HL-60/S4 treated with retinoic acid at 250 ng/mL for 4 days and 3 days (cell line): ENCODE data around the gene HOXB4.

Source experiments
- in situ Hi-C: fragments of 300-500 bp; cut with MboI; formaldehyde crosslinking; loops from 2 replicates; pipeline ENCODE4 v1.7.0; 2022; ENCODE audit warnings: low sequenced_read_pairs

HOXB4 gene

GRCh38 chr17:48561884-48562810 is 16.0 kb downstream of the HOXB4 start:
- in situ Hi-C loops = no loop called here

DNA sequence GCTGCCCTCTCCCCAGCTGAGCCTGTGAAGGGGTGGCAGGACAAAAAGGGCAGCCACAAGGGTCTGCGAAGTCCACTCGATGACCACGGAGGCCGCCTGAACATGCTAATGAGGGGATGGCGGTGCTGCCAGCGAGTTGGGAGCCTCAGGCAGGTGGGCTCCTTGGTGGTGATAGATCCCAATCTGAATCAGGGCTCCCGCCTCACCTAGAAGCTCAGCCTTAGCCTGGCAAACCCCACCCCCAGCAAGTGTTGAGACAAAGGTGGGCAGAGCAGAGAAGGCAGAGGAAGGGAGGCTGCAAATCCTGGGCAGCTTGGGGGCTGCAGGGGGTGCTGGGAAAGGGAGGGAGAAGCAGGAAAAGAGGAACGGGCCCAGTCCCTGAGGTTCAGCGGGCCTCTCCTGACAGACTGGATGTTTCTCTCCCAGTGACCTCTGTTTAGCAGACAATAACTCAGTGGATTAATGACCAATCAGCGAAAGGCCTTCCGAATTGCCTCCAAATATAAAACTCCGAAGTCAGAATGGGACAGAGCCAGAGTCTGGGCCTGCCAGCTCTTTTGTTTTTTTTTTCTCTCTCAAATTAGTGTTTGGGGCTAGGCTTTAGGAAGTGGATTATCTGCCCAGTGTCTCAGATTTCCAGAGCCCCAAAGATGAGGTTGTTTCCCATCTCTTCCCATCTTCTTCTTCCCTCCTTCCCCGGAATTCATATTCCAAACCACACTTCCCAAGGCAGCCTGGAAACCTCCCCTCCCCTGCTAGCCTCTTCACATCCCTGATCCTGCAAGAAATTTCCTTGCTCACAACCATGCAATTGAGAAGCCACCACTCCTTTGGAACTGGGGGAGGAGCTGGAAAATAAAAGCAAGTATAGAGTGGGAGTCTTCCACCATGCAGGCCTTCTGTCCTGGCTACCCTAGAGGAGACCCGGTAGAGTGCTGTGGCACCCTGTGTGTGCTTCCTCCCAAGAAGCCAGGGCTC is 18.0 kb downstream of the HOXB4 start:
- in situ Hi-C loops = no loop called here

GRCh38 chr17:48559122-48559839 is 18.9 kb downstream of the HOXB4 start:
- in situ Hi-C loops = no loop called here

DNA sequence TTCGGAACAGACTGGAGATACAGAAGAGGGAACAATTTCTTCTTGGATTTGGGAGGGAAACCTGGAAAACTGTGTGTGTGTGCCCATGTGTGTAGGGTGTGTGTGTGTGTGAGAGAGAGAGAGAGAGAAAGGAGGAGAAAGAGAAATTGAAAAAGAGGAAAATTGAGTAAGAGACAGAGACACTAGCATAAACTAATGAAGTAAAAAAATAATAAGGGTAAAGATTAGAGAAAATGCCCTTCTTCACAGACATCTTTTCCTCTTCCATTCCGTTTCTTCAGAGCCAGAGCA is 19.4 kb downstream of the HOXB4 start:
- in situ Hi-C loops = no loop called here

- in situ Hi-C loops = no loop called here
Observed at GRCh38 chr17:48558057-48558830, 19.9 kb downstream of the HOXB4 start.

DNA sequence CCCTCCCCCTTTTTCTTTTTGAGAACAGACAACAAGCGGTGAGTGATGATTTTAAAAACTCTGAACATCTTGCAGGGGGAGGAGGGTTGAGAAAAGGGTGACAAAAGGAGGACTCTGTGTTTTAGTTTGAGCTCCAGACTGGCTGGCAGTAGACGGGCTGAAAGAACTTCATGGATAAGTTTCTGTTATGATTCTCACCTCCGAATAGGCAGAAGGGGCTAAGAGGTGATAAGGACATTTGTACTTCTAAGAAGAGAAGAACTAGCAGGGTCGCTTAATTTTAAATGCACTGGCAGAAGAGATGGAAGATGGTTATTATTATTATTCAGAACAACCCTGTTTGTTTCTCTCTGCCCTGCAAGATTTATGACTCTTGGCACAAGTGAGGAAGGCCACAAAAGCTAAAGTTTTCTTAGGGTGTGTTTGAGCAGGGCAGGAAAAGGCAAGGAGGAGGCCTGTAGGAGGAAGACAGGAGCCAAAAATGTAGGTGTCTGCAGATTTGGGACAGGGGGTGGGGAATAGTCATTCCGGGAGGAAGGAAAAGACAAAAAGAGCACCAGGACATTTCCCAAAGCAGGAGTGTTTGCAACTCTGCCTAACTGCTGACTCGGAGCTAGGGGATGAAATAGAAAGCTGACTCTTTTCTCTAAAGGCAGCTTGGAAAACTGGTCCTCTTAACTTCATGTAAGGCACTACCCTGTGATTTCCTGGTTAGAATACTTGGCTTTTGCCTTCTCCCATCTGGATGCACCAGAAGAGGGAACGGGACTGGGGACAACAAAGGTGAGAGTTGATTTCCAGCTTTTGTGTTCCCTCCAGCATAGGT is 21.4 kb downstream of the HOXB4 start:
- in situ Hi-C loops = no loop called here

DNA sequence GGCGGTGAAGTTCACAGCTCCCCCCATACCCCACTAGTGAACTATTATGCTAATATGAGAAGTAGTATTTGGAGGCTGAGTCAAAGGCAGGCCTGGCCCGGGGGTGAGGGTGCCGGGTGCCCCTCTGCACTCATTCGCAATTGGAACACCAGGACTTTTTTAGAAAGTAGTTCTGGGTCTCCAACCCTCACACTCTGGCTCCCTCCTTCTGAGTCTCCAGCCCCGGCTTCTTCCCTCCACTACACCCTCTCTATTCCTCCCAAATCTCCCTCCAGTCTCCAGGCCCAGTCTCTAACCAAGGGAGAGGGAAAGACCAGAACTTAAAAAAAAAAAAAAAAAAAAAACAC is 21.9 kb downstream of the HOXB4 start:
- in situ Hi-C loops = no loop called here

GRCh38 chr17:48555258-48556228 is 22.6 kb downstream of the HOXB4 start:
- in situ Hi-C loops = no loop called here

GRCh38 chr17:48554412-48555257 is 23.5 kb downstream of the HOXB4 start:
- in situ Hi-C loops = no loop called here

GRCh38 chr17:48553826-48554225 is 24.3 kb downstream of the HOXB4 start:
- in situ Hi-C loops = no loop called here

GRCh38 chr17:48553190-48553547 is 25.0 kb downstream of the HOXB4 start:
- in situ Hi-C loops = no loop called here

GRCh38 chr17:48552466-48553189 is 25.5 kb downstream of the HOXB4 start:
- in situ Hi-C loops = no loop called here

- in situ Hi-C loops = no loop called here
Observed at GRCh38 chr17:48551596-48552465, 26.3 kb downstream of the HOXB4 start.

GRCh38 chr17:48551214-48551555 is 27.0 kb downstream of the HOXB4 start:
- in situ Hi-C loops = no loop called here

DNA sequence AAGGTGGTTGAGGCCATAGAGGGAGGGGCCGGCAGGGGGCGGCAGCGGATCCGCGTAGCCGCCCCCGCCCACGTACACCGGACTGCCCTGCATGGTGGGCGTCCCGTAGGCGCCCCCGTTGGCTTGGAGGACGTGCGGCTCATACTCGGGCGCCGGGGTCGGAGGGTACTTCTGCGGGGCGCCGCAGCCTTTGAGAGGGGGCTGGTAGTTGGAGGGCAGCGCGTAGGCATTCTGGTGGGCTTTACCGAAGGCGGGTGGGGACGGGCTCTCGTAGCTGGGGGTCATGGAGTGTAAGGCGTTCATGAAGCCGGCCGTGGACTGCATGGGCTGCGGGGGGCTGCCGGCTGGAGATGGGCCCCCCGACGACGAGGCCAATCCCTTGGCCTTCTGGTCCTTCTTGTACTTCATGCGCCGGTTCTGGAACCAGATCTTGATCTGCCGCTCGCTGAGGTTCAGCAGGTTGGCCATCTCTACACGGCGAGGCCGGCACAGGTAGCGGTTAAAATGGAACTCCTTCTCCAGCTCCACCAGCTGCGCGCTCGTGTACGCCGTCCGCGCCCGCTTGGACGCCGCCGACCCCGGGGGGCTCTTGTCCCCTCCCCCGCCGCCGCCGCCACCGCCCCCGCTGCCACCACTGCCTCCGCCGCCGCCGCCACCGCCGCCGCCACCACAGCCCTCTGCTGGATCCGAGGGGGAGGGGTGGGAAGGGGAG is 27.5 kb downstream of the HOXB4 start:
- in situ Hi-C loops = no loop called here
